ENCODE measurements around the gene TMC7.
A peak's percentile ranks its signal among the peaks of the same experiment; 100 is the strongest.

TMC7 gene

DNA sequence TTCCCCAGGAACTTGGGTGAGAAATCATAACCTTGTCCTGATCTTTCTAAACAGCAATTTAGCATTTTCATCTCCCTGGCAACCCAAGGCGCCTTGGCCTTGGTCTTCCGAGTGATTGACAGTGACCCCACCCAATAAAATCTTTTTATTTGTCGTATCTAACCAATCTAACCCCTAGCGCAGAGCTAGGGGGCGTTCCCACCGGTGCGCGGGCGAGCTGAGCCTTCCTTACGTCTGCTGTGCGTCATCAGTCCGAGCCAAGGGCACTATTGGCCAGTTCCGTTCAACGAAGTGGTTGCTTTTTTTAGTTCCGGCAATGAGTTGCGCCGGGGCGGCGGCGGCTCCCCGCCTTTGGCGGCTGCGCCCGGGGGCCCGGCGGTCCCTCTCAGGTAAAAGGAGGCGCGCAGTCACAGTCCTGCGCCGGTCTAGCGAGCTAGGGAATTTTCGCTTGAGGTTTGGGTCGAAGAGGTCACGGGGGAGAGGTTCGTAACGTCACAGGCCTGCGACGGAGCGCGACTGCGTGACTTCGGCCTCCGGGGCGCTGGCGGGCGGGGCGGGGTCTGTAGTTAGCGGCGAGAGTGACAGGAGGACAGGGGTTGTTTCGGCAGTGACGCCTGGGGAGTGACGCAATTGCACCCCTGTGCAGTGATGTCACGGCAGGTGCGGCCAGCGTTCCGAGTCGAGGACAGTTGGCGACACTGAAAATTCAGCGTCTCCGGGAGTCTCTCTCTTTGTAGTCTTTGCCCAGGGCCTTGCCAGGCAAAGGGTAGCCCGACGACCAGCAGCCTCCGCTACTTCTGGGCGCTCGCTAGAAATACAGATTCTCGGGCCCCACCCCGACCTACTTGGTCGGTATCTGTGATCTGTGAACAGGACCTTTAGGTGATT lies 83.9 kb downstream of the TMC7 start, which contains the start of gene COQ7 (continued):
- TF ChIP-seq OSR2 (tag by site-specific recombination; IDR thresholded peaks at IDR 0.05) (peak; percentile 21; the same call in 1 of the 2 replicates), GLI2 (tag by site-specific recombination; IDR thresholded peaks at IDR 0.05; ENCODE audit: borderline replicate concordance, low read depth) (no peak), GLI4 (tag by site-specific recombination; IDR thresholded peaks at IDR 0.05) (no peak), ZNF785 (tag by site-specific recombination; IDR thresholded peaks at IDR 0.05) (no peak), ZNF548 (tag by site-specific recombination; IDR thresholded peaks at IDR 0.05) (no peak), ZNF19 (tag by site-specific recombination; IDR thresholded peaks at IDR 0.05; ENCODE audit: low read depth) (no peak), ZNF530 (tag by site-specific recombination; IDR thresholded peaks at IDR 0.05; ENCODE audit: low read depth) (no peak), ZNF184 (tag by site-specific recombination; IDR thresholded peaks at IDR 0.05) (0 out of 2 replicates have a peak, but pooled peaks have one; percentile 20), ZNF747 (tag by site-specific recombination; IDR thresholded peaks at IDR 0.05) (no peak), ZBTB17 (tag by site-specific recombination; IDR thresholded peaks at IDR 0.05) (peak; percentile 81), HOXC10 (CRISPR knock-in tag; IDR thresholded peaks at IDR 0.05) (no peak), ZNF169 (tag by site-specific recombination; IDR thresholded peaks at IDR 0.05) (no peak), ZSCAN16 (tag by site-specific recombination; IDR thresholded peaks at IDR 0.05) (no peak; the same call in 1 of the 2 replicates), ZNF155 (tag by site-specific recombination; IDR thresholded peaks at IDR 0.05) (no peak), ZNF501 (tag by site-specific recombination; IDR thresholded peaks at IDR 0.05) (peak; percentile 38; the same call in 1 of the 2 replicates), ZNF2 (tag by site-specific recombination; IDR thresholded peaks at IDR 0.05) (peak; percentile 71; the same call in 1 of the 2 replicates), ZNF248 (tag by site-specific recombination; IDR thresholded peaks at IDR 0.05) (no peak), ZSCAN23 (tag by site-specific recombination; IDR thresholded peaks at IDR 0.05) (peak; percentile 89)
- TF ChIP-seq, protein P1, sequence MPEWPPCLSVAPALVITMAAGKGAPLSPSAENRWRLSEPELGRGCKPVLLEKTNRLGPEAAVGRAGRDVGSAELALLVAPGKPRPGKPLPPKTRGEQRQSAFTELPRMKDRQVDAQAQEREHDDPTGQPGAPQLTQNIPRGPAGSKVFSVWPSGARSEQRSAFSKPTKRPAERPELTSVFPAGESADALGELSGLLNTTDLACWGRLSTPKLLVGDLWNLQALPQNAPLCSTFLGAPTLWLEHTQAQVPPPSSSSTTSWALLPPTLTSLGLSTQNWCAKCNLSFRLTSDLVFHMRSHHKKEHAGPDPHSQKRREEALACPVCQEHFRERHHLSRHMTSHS (tag by site-specific recombination; IDR thresholded peaks at IDR 0.05), result no peak
- TF ChIP-seq, protein P2, sequence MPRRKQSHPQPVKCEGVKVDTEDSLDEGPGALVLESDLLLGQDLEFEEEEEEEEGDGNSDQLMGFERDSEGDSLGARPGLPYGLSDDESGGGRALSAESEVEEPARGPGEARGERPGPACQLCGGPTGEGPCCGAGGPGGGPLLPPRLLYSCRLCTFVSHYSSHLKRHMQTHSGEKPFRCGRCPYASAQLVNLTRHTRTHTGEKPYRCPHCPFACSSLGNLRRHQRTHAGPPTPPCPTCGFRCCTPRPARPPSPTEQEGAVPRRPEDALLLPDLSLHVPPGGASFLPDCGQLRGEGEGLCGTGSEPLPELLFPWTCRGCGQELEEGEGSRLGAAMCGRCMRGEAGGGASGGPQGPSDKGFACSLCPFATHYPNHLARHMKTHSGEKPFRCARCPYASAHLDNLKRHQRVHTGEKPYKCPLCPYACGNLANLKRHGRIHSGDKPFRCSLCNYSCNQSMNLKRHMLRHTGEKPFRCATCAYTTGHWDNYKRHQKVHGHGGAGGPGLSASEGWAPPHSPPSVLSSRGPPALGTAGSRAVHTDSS (tag by site-specific recombination; IDR thresholded peaks at IDR 0.05), result no peak
- TF ChIP-seq, protein P3, sequence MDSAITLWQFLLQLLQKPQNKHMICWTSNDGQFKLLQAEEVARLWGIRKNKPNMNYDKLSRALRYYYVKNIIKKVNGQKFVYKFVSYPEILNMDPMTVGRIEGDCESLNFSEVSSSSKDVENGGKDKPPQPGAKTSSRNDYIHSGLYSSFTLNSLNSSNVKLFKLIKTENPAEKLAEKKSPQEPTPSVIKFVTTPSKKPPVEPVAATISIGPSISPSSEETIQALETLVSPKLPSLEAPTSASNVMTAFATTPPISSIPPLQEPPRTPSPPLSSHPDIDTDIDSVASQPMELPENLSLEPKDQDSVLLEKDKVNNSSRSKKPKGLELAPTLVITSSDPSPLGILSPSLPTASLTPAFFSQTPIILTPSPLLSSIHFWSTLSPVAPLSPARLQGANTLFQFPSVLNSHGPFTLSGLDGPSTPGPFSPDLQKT (IDR thresholded peaks at IDR 0.05; ENCODE audit: borderline replicate concordance, low read depth, low read length), result no peak
- TF ChIP-seq, protein P4, sequence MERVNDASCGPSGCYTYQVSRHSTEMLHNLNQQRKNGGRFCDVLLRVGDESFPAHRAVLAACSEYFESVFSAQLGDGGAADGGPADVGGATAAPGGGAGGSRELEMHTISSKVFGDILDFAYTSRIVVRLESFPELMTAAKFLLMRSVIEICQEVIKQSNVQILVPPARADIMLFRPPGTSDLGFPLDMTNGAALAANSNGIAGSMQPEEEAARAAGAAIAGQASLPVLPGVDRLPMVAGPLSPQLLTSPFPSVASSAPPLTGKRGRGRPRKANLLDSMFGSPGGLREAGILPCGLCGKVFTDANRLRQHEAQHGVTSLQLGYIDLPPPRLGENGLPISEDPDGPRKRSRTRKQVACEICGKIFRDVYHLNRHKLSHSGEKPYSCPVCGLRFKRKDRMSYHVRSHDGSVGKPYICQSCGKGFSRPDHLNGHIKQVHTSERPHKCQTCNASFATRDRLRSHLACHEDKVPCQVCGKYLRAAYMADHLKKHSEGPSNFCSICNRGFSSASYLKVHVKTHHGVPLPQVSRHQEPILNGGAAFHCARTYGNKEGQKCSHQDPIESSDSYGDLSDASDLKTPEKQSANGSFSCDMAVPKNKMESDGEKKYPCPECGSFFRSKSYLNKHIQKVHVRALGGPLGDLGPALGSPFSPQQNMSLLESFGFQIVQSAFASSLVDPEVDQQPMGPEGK (tag by site-specific recombination; IDR thresholded peaks at IDR 0.05), result peak; percentile 93
- TF ChIP-seq, protein P5, sequence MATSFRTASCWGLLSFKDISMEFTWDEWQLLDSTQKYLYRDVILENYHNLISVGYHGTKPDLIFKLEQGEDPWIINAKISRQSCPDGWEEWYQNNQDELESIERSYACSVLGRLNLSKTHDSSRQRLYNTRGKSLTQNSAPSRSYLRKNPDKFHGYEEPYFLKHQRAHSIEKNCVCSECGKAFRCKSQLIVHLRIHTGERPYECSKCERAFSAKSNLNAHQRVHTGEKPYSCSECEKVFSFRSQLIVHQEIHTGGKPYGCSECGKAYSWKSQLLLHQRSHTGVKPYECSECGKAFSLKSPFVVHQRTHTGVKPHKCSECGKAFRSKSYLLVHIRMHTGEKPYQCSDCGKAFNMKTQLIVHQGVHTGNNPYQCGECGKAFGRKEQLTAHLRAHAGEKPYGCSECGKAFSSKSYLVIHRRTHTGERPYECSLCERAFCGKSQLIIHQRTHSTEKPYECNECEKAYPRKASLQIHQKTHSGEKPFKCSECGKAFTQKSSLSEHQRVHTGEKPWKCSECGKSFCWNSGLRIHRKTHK (tag by site-specific recombination; IDR thresholded peaks at IDR 0.05), result no peak
- TF ChIP-seq, protein P6, sequence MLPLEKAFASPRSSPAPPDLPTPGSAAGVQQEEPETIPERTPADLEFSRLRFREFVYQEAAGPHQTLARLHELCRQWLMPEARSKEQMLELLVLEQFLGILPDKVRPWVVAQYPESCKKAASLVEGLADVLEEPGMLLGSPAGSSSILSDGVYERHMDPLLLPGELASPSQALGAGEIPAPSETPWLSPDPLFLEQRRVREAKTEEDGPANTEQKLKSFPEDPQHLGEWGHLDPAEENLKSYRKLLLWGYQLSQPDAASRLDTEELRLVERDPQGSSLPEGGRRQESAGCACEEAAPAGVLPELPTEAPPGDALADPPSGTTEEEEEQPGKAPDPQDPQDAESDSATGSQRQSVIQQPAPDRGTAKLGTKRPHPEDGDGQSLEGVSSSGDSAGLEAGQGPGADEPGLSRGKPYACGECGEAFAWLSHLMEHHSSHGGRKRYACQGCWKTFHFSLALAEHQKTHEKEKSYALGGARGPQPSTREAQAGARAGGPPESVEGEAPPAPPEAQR (tag by site-specific recombination; IDR thresholded peaks at IDR 0.05), result no peak
- TF ChIP-seq, protein P7, sequence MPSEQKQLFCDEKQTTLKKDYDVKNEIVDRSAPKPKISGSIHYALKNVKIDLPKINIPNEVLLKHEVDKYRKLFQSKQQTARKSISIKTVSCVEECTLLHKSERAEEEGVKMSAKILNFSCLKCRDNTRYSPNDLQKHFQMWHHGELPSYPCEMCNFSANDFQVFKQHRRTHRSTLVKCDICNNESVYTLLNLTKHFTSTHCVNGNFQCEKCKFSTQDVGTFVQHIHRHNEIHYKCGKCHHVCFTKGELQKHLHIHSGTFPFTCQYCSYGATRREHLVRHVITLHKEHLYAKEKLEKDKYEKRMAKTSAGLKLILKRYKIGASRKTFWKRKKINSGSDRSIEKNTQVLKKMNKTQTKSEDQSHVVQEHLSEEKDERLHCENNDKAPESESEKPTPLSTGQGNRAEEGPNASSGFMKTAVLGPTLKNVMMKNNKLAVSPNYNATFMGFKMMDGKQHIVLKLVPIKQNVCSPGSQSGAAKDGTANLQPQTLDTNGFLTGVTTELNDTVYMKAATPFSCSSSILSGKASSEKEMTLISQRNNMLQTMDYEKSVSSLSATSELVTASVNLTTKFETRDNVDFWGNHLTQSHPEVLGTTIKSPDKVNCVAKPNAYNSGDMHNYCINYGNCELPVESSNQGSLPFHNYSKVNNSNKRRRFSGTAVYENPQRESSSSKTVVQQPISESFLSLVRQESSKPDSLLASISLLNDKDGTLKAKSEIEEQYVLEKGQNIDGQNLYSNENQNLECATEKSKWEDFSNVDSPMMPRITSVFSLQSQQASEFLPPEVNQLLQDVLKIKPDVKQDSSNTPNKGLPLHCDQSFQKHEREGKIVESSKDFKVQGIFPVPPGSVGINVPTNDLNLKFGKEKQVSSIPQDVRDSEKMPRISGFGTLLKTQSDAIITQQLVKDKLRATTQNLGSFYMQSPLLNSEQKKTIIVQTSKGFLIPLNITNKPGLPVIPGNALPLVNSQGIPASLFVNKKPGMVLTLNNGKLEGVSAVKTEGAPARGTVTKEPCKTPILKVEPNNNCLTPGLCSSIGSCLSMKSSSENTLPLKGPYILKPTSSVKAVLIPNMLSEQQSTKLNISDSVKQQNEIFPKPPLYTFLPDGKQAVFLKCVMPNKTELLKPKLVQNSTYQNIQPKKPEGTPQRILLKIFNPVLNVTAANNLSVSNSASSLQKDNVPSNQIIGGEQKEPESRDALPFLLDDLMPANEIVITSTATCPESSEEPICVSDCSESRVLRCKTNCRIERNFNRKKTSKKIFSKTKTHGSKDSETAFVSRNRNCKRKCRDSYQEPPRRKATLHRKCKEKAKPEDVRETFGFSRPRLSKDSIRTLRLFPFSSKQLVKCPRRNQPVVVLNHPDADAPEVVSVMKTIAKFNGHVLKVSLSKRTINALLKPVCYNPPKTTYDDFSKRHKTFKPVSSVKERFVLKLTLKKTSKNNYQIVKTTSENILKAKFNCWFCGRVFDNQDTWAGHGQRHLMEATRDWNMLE (tag by site-specific recombination; conservative IDR thresholded peaks at IDR 0.05; ENCODE audit: low read depth), result peak; percentile 84

Measured in HEK293 (cell line).